Loucy (cell line): ENCODE results near the gene ELMO1.

Source experiments
- H2AFZ ChIP-seq: fragments of 200-600 bp; sonication (generic); 2 replicates; pipeline ENCODE4 v1.6.0; 2016; ENCODE audit warnings: antibody characterized with exemption, mild to moderate bottlenecking, low read length, moderate library complexity
- H3F3A ChIP-seq: fragments of 200-600 bp; 2 replicates; pipeline ENCODE4 v1.6.0; 2016; ENCODE audit warnings: antibody characterized with exemption, low read depth, mild to moderate bottlenecking
- H3K27me3 ChIP-seq: fragments of 200-600 bp; sonication (generic); 2 replicates; pipeline ENCODE4 v1.6.1; 2014; ENCODE audit warnings: low read length, mild to moderate bottlenecking; ENCODE audit not compliant: insufficient read depth, poor library complexity, severe bottlenecking
- H3K36me3 ChIP-seq: fragments of 200-600 bp; sonication (generic); 2 replicates; pipeline ENCODE4 v1.6.1; 2016; ENCODE audit warnings: low read length; ENCODE audit not compliant: insufficient read depth
- H3K4me1 ChIP-seq: fragments of 200-600 bp; sonication (generic); 2 replicates; pipeline ENCODE4 v1.5.1; 2014; ENCODE audit warnings: low read length, mild to moderate bottlenecking; ENCODE audit not compliant: insufficient read depth, poor library complexity, severe bottlenecking
- H3K4me2 ChIP-seq: fragments of 200-600 bp; sonication (generic); 2 replicates; pipeline ENCODE4 v1.6.0; 2014; ENCODE audit warnings: antibody characterized with exemption, low read length, low read depth, mild to moderate bottlenecking; ENCODE audit not compliant: poor library complexity, severe bottlenecking
- H3K4me3 ChIP-seq: fragments of 200-600 bp; sonication (generic); 2 replicates; pipeline ENCODE4 v1.5.1; 2014; ENCODE audit warnings: low read length, mild to moderate bottlenecking, mixed read lengths; ENCODE audit not compliant: poor library complexity, severe bottlenecking
- H3K79me2 ChIP-seq: fragments of 200-600 bp; sonication (generic); 2 replicates; pipeline ENCODE4 v1.6.1; 2014; ENCODE audit warnings: low read length; ENCODE audit not compliant: insufficient read depth
- H3K9ac ChIP-seq: fragments of 200-600 bp; sonication (generic); 2 replicates; pipeline ENCODE4 v1.6.0; 2014; ENCODE audit warnings: mild to moderate bottlenecking, low read depth, low read length, moderate library complexity; ENCODE audit not compliant: poor library complexity, severe bottlenecking
- H3K9me2 ChIP-seq: fragments of 200-600 bp; sonication (generic); replicated peaks from 2 replicates; pipeline ENCODE4 v1.6.1; 2016; ENCODE audit warnings: low read depth, low read length, mixed read lengths
- H3K9me3 ChIP-seq: fragments of 200-600 bp; sonication (generic); 2 replicates; pipeline ENCODE4 v1.6.1; 2014; ENCODE audit warnings: mild to moderate bottlenecking, antibody characterized with exemption, low read length, low read depth; ENCODE audit not compliant: insufficient read depth
- H4K20me1 ChIP-seq: fragments of 200-600 bp; sonication (generic); 2 replicates; pipeline ENCODE4 v1.6.0; 2014; ENCODE audit warnings: antibody characterized with exemption, low read length, mild to moderate bottlenecking; ENCODE audit not compliant: insufficient read depth, poor library complexity, severe bottlenecking
- EZH2phosphoT487 ChIP-seq: fragments of 200-600 bp; IDR thresholded peaks from 2 replicates; pipeline ENCODE4 v1.6.1; 2018; ENCODE audit warnings: antibody characterized with exemption, mild to moderate bottlenecking, moderate library complexity, borderline replicate concordance
- TF ChIP-seq, protein P1 (sequence below): fragments of 200-600 bp; sonication (generic); conservative IDR thresholded peaks from 2 replicates; pipeline ENCODE4 v1.5.1; 2014; ENCODE audit warnings: mild to moderate bottlenecking, antibody characterized with exemption, low read length

ELMO1 gene

DNA sequence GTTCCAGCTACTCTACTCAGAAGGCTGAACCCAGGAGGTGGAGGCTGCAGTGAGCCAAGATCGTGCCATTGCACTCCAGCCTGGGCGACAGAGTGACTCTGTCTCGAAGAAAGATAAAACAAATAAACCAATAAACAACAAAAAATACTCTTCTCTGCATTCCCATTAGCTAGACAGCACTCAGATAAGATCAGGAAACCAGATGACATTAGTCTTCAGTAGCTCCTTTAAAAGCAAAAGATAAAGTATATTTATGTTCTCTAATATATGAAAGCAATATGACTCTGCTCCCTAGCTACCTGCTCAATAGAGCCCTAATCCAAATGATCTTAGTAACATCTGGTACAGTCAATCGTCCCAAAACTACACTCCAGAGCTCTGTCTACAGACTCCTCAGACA lies 212.9 kb downstream of the ELMO1 start:
- no peaks in the 10 kb centered on the region for H3K27me3 ChIP-seq
- no peak overlapping the region for H3K9ac ChIP-seq

GRCh38 chr7:37234928-37235327 lies 213.7 kb downstream of the ELMO1 start:
- Histone ChIP-seq H4K20me1 (peaks cover 8% of the 10 kb centered on the region), H3K4me3 (no peak overlapping the region), H2AFZ (no peak overlapping the region), H3K36me3 (peaks cover 29% of the 10 kb centered on the region), H3K9me3 (no peaks in the 10 kb centered on the region), H3F3A (no peaks in the 10 kb centered on the region), H3K79me2 (no peaks in the 10 kb centered on the region), H3K9ac (no peak overlapping the region), H3K4me1 (peaks cover 5% of the 10 kb centered on the region), H3K27me3 (no peaks in the 10 kb centered on the region), H3K4me2 (no peak overlapping the region), H3K9me2 (no peaks in the 10 kb centered on the region)
- TF ChIP-seq EZH2phosphoT487 = no peak
- TF ChIP-seq, protein P1, sequence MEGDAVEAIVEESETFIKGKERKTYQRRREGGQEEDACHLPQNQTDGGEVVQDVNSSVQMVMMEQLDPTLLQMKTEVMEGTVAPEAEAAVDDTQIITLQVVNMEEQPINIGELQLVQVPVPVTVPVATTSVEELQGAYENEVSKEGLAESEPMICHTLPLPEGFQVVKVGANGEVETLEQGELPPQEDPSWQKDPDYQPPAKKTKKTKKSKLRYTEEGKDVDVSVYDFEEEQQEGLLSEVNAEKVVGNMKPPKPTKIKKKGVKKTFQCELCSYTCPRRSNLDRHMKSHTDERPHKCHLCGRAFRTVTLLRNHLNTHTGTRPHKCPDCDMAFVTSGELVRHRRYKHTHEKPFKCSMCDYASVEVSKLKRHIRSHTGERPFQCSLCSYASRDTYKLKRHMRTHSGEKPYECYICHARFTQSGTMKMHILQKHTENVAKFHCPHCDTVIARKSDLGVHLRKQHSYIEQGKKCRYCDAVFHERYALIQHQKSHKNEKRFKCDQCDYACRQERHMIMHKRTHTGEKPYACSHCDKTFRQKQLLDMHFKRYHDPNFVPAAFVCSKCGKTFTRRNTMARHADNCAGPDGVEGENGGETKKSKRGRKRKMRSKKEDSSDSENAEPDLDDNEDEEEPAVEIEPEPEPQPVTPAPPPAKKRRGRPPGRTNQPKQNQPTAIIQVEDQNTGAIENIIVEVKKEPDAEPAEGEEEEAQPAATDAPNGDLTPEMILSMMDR = peak; percentile 79

More for the DNA sequence above, 212.9 kb downstream of the ELMO1 start:
- Histone ChIP-seq H3K4me3 (no peak overlapping the region), H4K20me1 (peaks cover 1% of the 10 kb centered on the region), H3K4me1 (no peaks in the 10 kb centered on the region), H3F3A (no peaks in the 10 kb centered on the region), H3K4me2 (no peak overlapping the region), H3K36me3 (peaks cover 29% of the 10 kb centered on the region), H2AFZ (no peak overlapping the region), H3K9me2 (no peaks in the 10 kb centered on the region), H3K79me2 (no peaks in the 10 kb centered on the region), H3K9me3 (no peaks in the 10 kb centered on the region)
- no peak for TF ChIP-seq EZH2phosphoT487
- TF ChIP-seq, protein P1 = no peak

DNA sequence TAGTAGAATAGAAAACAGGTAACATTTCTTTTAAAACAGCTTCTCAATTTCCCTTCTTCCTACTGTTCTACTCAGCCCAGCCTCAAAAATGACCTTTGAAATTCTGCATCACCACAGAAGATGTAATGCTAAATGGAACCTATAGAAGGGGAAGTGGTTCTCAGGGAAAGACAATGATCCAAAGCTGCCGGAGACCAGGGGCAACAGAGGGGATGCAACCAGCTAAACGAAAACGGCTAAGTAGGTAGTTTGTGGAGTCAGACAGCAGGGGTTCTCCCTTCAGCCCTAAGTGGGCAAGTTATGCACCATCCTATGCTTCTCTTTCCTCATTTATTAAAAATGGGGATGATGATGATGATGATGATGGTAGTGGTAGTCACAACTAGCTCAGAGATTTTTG lies 214.3 kb downstream of the ELMO1 start:
- Histone ChIP-seq H3K36me3 (peaks cover 25% of the 10 kb centered on the region), H2AFZ (no peak overlapping the region), H3K9me3 (no peaks in the 10 kb centered on the region), H3K4me2 (no peak overlapping the region), H3F3A (no peaks in the 10 kb centered on the region), H3K4me1 (peaks cover 11% of the 10 kb centered on the region), H3K9me2 (no peaks in the 10 kb centered on the region), H3K27me3 (no peaks in the 10 kb centered on the region), H3K79me2 (no peaks in the 10 kb centered on the region), H3K4me3 (no peak overlapping the region), H4K20me1 (peaks cover 14% of the 10 kb centered on the region), H3K9ac (no peak overlapping the region)
- TF ChIP-seq EZH2phosphoT487 = no peak
- TF ChIP-seq, protein P1 = no peak
